Cardiac fibroblast (primary cell): ENCODE data around the gene MROH8.

Experiments
- DNase-seq, 2 donors: peaks; one replicate each; pipeline versions ENCODE4 v3.0.0 to v3.0.0-alpha.2; 2010; ENCODE audit warnings: low read depth in 2 of 2
- H3K4me3 ChIP-seq, 2 donors: replicated peaks in 1 of 2; 1 replicate in 1 of 2; 2 replicates in 1 of 2; pipeline ENCODE4 v1.5.1; 2011; ENCODE audit warnings: low read depth in 2 of 2, low read length in 2 of 2, mild to moderate bottlenecking in 2 of 2, moderate library complexity in 1 of 2
- CTCF ChIP-seq: IDR thresholded peaks from one replicate; pipeline ENCODE4 v1.5.1; 2011; ENCODE audit warnings: low read depth, mild to moderate bottlenecking, low read length, inconsistent platforms

MROH8 gene

GRCh38 chr20:37200926-37201826 lies 21.8 kb upstream of the MROH8 start:
- no peak for TF ChIP-seq CTCF
- no peak overlapping the region for H3K4me3 ChIP-seq
- no peak for DNase-seq

- TF ChIP-seq CTCF, result no peak
- DNase-seq, result no peak
- no peak overlapping the region for H3K4me3 ChIP-seq
Observed at GRCh38 chr20:37200376-37200775, 21.0 kb upstream of the MROH8 start.

DNA sequence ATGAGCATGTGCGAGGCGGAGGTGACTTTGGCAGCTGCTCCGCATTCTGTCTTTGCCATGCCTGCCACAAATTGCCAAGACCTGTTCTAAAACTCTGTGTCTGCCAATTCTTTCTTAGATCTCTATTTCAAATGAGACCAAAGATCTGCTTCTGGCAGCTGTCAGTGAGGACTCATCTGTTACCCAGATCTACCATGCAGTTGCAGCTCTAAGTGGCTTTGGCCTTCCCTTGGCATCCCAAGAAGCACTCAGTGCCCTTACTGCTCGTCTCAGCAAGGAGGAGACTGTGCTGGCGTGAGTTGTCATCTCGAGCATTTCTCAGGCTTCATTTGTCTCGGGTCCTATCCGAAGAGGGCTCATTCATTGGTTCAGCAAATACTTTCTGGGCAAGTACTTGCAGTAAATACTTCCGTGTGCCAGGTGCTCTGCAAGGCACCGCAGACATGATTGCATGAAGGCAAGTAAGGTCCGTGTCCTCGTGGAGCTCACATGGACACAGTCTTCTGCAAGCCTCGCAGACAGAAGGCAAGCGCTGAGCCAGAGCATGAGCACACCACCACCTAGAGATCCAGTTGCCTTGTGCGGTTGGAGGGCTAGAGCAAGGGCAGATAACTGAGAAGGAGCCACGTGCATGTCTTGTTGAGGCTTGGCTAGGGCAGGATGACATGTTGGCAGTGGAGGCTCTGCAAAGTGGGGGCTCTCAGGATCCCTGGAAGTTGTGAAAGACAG lies 19.7 kb upstream of the MROH8 start:
- TF ChIP-seq CTCF, result no peak
- no peak overlapping the region for H3K4me3 ChIP-seq
- DNase-seq, result no peak

- no peak overlapping the region for H3K4me3 ChIP-seq
- no peak for TF ChIP-seq CTCF
- no peak for DNase-seq
Observed at GRCh38 chr20:37194621-37195417, 15.5 kb upstream of the MROH8 start.

DNA sequence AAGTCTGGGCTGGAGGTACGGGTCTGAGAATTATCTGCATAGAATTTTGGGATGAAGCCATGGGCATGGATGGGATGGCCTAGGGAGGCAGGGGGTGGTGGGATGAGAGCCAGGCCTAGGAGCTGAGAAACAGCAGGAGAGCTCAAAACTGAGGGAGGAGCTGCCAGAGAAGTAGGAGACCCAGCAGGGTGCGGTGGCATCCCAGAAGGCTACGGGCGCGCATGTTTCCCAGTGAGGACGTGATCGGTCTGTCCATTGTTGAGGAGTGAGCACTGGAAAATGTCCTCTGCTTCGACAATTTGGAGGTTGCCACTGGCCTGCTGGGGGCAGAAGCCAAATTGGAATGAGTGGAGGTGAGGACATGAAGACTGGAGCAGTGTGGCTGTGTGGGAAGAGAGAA lies 14.5 kb upstream of the MROH8 start:
- TF ChIP-seq CTCF, result no peak
- DNase-seq, result no peak
- H3K4me3 ChIP-seq, result no peak overlapping the region

DNA sequence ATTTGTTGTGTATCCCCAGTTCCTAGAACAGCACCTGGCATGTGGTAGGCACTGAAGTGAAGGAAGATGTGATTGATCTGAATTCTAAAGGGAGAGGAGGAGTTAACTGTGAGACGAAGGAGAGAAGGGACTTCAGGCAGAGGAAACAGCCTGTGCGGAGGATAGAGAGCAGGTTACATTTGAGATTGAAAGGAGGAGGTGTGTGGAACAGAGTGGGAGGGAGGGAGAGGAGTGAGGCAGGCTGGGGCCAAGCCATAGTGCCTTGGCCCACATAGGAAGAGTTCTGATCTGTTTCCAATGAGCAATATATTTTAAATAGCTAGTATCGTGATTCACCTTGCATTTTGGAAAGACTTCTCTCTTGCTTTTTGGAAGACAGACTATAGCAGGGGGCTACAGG lies 13.9 kb upstream of the MROH8 start:
- no peak for DNase-seq
- TF ChIP-seq CTCF, result no peak
- no peak overlapping the region for H3K4me3 ChIP-seq
